ENCODE results near the gene BPIFB6.

DNA sequence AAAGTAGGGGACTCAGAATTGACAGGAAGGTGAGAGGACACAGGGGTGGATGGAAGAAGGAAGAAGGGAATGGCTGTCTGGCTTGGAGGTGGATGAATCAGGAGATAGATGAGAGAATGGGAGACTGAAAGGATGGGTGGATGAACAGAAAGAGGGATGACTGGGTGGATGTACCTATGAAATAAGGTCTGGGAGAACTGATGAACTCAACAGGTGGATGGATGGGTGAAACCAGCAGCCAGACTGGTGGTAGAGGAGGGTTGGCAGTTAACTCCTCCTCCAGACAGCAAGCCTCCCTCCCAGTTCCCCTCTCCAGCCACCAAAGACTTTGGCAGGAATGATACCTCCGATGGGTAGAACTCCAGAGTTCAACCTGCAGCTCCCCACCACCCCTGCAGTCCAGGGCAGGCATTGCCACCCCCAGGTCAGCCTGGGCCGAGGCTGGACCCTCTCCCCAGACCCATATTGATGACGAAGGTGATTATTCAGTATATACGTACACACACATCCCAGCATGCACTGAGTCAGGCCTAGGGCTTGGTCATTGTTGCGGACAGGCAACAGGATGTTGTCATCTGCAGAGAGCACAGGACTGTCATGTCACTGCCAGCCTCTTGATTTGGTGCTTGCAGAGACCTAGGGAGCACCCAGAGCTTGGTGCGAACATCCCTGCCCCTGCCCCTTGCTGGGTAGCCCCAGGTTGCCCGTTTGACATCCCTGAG, 29.2 kb upstream of the BPIFB6 start:
- no peak for TF ChIP-seq TCF7 (CRISPR knock-in tag; IDR thresholded peaks at IDR 0.05; ENCODE audit: low read depth)
- no peak for TF ChIP-seq CTCF (IDR thresholded peaks at IDR 0.05)
- TF ChIP-seq, protein P1, sequence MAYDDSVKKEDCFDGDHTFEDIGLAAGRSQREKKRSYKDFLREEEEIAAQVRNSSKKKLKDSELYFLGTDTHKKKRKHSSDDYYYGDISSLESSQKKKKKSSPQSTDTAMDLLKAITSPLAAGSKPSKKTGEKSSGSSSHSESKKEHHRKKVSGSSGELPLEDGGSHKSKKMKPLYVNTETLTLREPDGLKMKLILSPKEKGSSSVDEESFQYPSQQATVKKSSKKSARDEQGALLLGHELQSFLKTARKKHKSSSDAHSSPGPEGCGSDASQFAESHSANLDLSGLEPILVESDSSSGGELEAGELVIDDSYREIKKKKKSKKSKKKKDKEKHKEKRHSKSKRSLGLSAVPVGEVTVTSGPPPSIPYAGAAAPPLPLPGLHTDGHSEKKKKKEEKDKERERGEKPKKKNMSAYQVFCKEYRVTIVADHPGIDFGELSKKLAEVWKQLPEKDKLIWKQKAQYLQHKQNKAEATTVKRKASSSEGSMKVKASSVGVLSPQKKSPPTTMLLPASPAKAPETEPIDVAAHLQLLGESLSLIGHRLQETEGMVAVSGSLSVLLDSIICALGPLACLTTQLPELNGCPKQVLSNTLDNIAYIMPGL (CRISPR knock-in tag; IDR thresholded peaks at IDR 0.05) = no peak
- no peak for TF ChIP-seq TP53 (CRISPR knock-in tag; IDR thresholded peaks at IDR 0.05)
- TF ChIP-seq, protein P2, sequence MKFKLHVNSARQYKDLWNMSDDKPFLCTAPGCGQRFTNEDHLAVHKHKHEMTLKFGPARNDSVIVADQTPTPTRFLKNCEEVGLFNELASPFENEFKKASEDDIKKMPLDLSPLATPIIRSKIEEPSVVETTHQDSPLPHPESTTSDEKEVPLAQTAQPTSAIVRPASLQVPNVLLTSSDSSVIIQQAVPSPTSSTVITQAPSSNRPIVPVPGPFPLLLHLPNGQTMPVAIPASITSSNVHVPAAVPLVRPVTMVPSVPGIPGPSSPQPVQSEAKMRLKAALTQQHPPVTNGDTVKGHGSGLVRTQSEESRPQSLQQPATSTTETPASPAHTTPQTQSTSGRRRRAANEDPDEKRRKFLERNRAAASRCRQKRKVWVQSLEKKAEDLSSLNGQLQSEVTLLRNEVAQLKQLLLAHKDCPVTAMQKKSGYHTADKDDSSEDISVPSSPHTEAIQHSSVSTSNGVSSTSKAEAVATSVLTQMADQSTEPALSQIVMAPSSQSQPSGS (CRISPR knock-in tag; IDR thresholded peaks at IDR 0.05; ENCODE audit: borderline replicate concordance, low read depth) = no peak
- TF ChIP-seq, protein P3, sequence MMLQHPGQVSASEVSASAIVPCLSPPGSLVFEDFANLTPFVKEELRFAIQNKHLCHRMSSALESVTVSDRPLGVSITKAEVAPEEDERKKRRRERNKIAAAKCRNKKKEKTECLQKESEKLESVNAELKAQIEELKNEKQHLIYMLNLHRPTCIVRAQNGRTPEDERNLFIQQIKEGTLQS (CRISPR knock-in tag; conservative IDR thresholded peaks at IDR 0.05) = no peak
- TF ChIP-seq FOXP1 (CRISPR knock-in tag; IDR thresholded peaks at IDR 0.05; ENCODE audit: borderline replicate concordance) = no peak
- TF ChIP-seq, protein P4, sequence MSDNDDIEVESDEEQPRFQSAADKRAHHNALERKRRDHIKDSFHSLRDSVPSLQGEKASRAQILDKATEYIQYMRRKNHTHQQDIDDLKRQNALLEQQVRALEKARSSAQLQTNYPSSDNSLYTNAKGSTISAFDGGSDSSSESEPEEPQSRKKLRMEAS (CRISPR knock-in tag; IDR thresholded peaks at IDR 0.05) = no peak
- TF ChIP-seq, protein P5, sequence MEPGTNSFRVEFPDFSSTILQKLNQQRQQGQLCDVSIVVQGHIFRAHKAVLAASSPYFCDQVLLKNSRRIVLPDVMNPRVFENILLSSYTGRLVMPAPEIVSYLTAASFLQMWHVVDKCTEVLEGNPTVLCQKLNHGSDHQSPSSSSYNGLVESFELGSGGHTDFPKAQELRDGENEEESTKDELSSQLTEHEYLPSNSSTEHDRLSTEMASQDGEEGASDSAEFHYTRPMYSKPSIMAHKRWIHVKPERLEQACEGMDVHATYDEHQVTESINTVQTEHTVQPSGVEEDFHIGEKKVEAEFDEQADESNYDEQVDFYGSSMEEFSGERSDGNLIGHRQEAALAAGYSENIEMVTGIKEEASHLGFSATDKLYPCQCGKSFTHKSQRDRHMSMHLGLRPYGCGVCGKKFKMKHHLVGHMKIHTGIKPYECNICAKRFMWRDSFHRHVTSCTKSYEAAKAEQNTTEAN (CRISPR knock-in tag; IDR thresholded peaks at IDR 0.05) = no peak
- no peak for TF ChIP-seq ETV6 (CRISPR knock-in tag; IDR thresholded peaks at IDR 0.05)
- TF ChIP-seq SP1 (CRISPR knock-in tag; conservative IDR thresholded peaks at IDR 0.05) = no peak
- TF ChIP-seq ZNF512 (CRISPR knock-in tag; IDR thresholded peaks at IDR 0.05; ENCODE audit: borderline replicate concordance) = no peak
- no peak for TF ChIP-seq MXD4 (CRISPR knock-in tag; IDR thresholded peaks at IDR 0.05; ENCODE audit: borderline replicate concordance)
